HG03097 (cell line): Measurements from ENCODE around the gene DPM2.

Source experiments
- ATAC-seq: cut with Tn5 transposase; IDR thresholded peaks from one replicate; pipeline ENCODE4 v1.9.1; 2021; ENCODE audit not compliant: unreplicated experiment, low FRiP score

Gene DPM2

DNA sequence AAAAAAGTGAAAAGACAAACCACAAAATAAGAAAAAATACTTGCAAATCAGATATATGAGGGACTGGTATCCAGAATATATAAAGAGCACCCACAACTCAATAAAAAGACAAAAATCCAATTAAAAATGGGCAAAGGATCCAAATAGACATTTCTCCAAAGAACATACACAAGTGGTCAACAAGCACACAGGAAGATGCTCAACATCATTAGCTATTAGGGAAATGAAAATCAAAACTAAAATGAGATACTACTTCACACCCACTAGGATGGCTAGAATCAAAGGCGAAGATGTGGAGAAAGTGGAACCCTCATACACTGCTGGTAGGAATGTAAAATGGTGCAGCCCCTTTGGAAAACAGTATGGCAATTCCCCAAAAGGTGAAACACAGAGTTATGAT lies 21.1 kb upstream of the DPM2 start:
- ATAC-seq = no peak

GRCh38 chr9:127955294-127956015 lies 17.8 kb upstream of the DPM2 start:
- ATAC-seq = no peak

- no peak for ATAC-seq
Observed at GRCh38 chr9:127954831-127955293, 17.2 kb upstream of the DPM2 start.

- no peak for ATAC-seq
Observed at GRCh38 chr9:127953768-127954505, 16.3 kb upstream of the DPM2 start.

DNA sequence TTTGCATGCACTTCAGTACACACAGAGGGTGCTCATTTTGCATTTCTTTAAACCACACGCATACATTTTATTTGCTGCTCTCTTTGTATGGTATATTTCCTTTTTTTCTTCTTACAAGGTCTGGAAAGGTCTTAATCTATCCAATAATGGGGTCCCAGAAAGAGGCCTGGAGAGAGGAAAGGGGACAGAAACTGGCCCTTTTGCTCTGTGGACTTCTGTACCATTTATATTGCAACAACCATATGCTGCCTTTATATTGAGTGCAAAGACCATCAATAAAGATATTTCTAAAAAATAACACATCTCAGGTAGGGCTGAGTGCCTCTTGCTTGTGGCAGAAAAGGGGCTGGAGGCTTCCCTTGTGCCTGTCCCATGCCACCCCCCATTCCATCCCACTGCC lies 15.5 kb upstream of the DPM2 start:
- ATAC-seq = no peak

DNA sequence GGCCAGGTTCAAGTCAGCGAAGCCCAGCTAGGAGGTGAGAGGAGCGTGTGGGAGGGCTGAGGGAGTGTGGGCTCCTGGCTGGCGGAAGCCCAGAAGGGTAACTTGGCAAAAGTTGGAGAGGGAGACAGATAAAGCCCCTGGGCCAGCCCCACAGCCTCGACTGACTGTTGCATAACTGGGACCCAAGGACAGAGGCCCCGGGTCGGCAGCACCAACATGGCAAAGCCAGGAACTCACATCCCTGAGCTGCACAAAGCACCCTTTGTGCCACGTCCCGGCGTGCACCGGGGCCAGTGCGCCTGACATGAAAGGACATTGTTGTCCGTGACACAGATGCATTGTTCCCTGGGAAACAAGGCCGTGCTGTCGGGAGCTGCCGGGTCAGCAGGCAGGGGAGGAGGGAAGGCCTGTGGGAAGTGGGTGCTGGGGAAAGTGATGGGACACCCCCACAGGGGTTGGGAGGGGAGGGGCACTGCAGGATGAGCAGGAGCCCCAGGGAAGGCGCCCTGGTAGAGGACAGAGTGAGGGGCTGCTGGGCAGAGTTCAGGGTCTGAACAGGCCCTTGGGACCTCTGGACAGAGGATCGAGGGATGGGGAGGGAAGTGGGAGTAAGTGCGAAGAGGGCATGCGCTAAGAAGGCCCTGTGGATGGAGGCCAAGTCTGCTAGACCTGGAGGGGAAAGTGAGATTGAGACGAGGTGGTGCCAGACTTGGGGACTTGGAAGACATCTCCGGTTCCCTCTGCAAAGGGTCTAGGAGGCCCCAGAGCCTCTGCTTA lies 13.0 kb upstream of the DPM2 start:
- no peak for ATAC-seq

DNA sequence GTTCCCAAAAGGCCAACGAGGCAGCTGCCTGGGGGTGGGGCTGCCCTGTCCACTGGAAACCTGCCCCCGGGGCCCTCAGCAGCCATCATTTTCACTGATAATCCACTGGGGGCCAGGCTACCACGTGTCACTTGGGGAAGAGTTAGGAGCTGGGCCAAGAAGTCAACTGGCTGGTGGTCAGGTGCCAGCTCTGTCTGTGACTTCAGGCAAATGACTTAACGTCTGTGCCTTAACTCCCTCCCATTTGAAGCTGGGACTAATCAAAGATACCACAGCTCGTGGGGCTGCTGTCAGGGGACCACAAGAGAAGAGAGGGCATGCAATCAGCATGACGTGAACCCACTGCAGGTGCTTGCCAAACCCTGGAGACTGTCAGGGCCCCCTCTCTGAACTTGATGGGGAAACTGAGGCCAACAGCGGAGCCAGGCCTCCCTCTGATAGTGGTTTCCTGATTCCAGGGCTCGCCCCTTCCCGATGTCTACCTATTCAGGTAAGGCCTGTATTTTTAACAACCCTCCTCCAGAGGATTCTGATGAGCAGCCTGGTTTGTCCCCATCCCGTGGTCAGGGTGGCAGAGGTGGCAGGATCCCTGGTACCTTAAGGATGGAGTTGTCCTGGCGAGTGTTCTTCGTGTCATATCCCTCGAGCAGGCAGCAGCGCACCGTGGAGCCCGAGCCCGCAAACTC lies 12.3 kb upstream of the DPM2 start:
- no peak for ATAC-seq

- no peak for ATAC-seq
Observed at GRCh38 chr9:127947841-127948710, 10.4 kb upstream of the DPM2 start.

- no peak for ATAC-seq
Observed at GRCh38 chr9:127946728-127947127, 9.1 kb upstream of the DPM2 start.

DNA sequence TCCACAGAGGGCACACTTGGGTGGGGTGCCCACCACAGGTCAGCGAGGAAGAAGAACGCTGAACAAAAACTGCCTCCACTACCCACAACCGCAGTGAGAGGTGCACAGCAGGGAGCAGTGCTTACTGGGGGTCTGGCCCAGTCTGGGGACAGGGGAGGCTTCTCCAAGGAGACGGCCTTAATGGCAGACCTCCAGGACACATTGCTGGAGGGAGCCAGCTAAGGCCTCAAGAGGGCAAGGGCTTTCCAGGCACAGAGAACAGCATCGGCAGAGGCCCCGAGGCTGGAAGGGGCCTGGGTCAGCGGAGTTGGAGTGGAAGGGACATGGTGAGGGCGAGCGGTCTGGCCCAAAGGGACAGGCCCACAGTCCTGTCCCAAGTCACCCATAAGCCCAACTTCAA lies 8.3 kb upstream of the DPM2 start:
- no peak for ATAC-seq

DNA sequence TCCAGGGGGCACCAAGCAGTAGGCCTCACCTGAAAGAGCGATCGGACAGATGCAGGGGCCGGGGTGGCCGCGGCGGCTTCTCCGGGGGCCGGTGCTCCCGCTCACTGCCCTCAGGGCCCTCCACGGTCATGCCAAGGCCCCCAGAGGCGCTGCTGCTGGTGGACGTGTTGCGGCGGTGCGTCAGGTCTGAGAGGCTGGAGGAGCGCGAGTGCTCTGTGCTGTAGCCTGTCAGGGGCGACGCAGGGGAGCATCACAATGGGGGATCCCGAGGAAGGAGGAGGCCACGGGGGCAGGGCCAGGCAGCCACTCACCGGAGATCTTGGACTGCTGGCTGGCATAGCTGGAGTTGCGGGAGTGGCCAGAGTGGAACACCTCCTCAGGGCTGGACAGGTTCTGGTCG lies 7.7 kb upstream of the DPM2 start:
- ATAC-seq = no peak

- ATAC-seq = no peak
Observed at GRCh38 chr9:127944586-127945218, 7.0 kb upstream of the DPM2 start.

GRCh38 chr9:127943731-127944144 lies 6.1 kb upstream of the DPM2 start:
- peak; percentile 70 for ATAC-seq

DNA sequence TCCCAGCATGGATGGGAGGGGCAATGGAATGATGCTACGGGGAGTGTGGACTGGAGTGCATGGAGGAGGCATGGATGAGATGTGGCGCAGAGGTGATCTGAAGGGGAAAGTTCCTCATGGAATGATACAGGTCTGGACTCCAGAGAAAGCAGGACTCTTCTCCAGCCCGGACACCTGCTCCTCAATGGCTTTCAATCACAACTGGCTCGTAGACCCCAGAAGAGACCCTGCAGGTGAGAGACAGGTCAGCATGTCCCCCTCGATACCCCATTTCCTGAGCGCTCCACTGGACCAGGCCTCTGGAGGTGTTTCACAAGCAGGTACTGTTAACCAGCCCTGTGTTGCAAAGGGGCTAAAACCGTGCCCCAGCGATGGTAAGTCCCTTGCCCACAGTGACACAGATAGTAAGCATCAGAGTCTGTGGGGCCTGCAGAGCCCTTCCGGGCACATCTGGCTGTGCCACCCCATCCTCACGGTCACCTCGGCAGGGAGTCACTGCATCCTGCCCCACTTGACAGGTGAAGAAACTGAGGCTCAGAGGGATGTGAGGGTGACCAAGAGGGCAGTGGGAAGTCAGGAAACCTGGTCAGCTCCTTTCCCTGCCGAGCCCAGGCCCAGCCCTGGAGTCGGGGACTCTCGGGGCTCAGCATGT lies 5.5 kb upstream of the DPM2 start:
- no peak for ATAC-seq

DNA sequence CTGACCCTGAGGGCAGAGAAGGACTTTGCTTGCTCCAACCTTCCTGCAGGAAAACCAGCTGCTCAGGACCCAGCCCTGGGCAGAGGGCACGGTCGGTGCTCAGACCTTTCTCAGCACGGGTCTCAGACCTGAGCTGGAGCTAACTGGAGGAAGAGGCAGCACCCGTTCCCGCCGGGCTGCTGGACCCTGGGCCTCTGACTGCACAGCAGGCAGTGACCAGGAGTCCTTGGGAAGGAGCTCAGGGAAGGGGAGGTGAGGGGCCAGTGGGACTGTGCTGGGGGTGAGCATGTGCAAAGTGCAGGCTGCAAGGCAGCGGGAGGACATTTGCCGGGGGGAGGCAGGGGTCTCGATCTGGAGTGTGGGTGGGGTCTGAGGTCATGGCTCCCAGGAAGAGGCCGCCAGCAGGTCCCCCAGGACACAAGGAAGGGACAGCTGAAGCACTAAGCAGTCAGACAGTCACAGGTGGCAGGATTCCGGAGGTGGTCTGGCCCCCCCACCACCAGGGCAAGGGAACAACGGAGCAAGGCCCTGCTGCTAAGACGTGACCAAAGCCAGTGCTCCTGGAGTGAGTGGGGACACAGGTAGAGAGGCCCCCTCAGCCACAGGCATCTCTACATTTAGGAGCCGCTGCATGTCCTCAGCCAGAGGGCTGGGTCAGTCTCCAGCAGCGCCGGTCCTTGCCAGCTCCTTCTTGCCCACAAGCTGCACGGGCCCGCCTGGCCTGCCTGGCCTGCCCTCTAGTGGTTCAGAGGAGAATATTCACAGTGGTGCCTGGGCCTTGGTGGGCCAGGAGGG lies 4.8 kb upstream of the DPM2 start:
- ATAC-seq = no peak

DNA sequence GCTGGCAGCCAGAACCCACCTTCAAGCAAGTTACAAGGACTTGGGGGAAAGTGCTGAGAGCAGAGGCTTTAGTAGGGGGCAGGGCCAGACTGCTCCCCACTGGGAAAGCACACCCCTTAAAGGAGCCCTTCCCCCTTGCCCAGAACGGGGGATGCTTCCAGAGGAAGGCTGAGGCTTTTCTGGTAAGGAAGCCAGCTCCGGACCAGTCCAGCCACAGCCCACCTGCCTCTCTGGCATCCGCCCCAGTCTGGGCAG lies 4.2 kb upstream of the DPM2 start:
- ATAC-seq = no peak

GRCh38 chr9:127941062-127941960 lies 3.7 kb upstream of the DPM2 start:
- ATAC-seq = no peak
